ENCODE results near the gene CDH13.

Gene CDH13

GRCh38 chr16:83269048-83269447, 642.3 kb downstream of the CDH13 start:
- no peak for DNase-seq
- Histone ChIP-seq H3K4me2 (ENCODE audit: insufficient read depth, low read length) (no peak overlapping the region), H3K9me3 (ENCODE audit: insufficient read depth, low read length, severe bottlenecking) (no peaks in the 10 kb centered on the region), H3K36me3 (ENCODE audit: insufficient read depth, low read length) (no peaks in the 10 kb centered on the region), H3K9ac (ENCODE audit: low read depth, low read length) (no peak overlapping the region), H3K4me3 (ENCODE audit: low read depth in 1 of 2, low read length in 2 of 2) (no peak overlapping the region), H4K20me1 (ENCODE audit: insufficient read depth, low read length) (no peaks in the 10 kb centered on the region), H2AFZ (ENCODE audit: low read depth, low read length) (no peak overlapping the region), H3K27ac (ENCODE audit: low read length) (no peak overlapping the region), H3K79me2 (ENCODE audit: insufficient read depth, low read length) (no peaks in the 10 kb centered on the region), H3K4me1 (ENCODE audit: insufficient read depth, low read length) (no peaks in the 10 kb centered on the region), H3K27me3 (ENCODE audit: insufficient read depth, low read length, poor library complexity) (peaks cover 4% of the 10 kb centered on the region)
- TF ChIP-seq, protein P1, sequence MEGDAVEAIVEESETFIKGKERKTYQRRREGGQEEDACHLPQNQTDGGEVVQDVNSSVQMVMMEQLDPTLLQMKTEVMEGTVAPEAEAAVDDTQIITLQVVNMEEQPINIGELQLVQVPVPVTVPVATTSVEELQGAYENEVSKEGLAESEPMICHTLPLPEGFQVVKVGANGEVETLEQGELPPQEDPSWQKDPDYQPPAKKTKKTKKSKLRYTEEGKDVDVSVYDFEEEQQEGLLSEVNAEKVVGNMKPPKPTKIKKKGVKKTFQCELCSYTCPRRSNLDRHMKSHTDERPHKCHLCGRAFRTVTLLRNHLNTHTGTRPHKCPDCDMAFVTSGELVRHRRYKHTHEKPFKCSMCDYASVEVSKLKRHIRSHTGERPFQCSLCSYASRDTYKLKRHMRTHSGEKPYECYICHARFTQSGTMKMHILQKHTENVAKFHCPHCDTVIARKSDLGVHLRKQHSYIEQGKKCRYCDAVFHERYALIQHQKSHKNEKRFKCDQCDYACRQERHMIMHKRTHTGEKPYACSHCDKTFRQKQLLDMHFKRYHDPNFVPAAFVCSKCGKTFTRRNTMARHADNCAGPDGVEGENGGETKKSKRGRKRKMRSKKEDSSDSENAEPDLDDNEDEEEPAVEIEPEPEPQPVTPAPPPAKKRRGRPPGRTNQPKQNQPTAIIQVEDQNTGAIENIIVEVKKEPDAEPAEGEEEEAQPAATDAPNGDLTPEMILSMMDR (IDR thresholded peaks at IDR 0.05; ENCODE audit: borderline replicate concordance, extremely low read depth, low read length, poor library complexity, severe bottlenecking), result no peak
- TF ChIP-seq EZH2 (IDR thresholded peaks at IDR 0.05; ENCODE audit: borderline replicate concordance, low read depth, low read length, severe bottlenecking), result no peak
- no peak for ATAC-seq (ENCODE audit: insufficient read depth, low read depth)

GRCh38 chr16:83269541-83269940, 642.8 kb downstream of the CDH13 start:
- Histone ChIP-seq H3K27ac (ENCODE audit: low read length) (no peak overlapping the region), H3K4me3 (ENCODE audit: low read depth in 1 of 2, low read length in 2 of 2) (no peak overlapping the region), H2AFZ (ENCODE audit: low read depth, low read length) (no peak overlapping the region), H3K9ac (ENCODE audit: low read depth, low read length) (no peak overlapping the region), H3K27me3 (ENCODE audit: insufficient read depth, low read length, poor library complexity) (peaks cover 6% of the 10 kb centered on the region), H3K79me2 (ENCODE audit: insufficient read depth, low read length) (no peaks in the 10 kb centered on the region), H4K20me1 (ENCODE audit: insufficient read depth, low read length) (no peaks in the 10 kb centered on the region), H3K4me2 (ENCODE audit: insufficient read depth, low read length) (no peak overlapping the region), H3K36me3 (ENCODE audit: insufficient read depth, low read length) (no peaks in the 10 kb centered on the region), H3K4me1 (ENCODE audit: insufficient read depth, low read length) (no peaks in the 10 kb centered on the region), H3K9me3 (ENCODE audit: insufficient read depth, low read length, severe bottlenecking) (no peaks in the 10 kb centered on the region)
- DNase-seq (no peak), ATAC-seq (ENCODE audit: insufficient read depth, low read depth) (no peak)
- TF ChIP-seq, protein P1 (IDR thresholded peaks at IDR 0.05; ENCODE audit: borderline replicate concordance, extremely low read depth, low read length, poor library complexity, severe bottlenecking), result no peak
- TF ChIP-seq EZH2 (IDR thresholded peaks at IDR 0.05; ENCODE audit: borderline replicate concordance, low read depth, low read length, severe bottlenecking), result no peak

DNA sequence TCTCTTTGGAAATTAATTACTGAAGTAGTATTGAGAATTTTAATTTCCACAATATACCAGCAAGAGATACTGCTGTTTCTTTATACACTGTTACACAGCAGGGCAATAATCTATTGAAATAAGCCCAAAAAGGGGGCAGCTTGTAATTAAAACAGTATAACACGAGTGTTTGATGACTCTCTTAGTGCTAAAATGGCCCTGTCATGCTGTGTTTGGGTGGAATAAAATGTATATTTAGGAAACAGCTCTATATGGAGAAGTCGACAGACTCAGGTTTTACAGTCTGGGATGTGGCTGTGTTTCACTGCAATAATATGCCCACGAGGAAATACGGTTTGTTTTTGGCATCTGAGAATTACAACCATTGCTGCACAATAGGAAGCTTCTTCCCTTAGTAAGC, 643.3 kb downstream of the CDH13 start:
- Histone ChIP-seq H3K79me2 (ENCODE audit: insufficient read depth, low read length) (no peaks in the 10 kb centered on the region), H3K27ac (ENCODE audit: low read length) (no peak overlapping the region), H3K9me3 (ENCODE audit: insufficient read depth, low read length, severe bottlenecking) (no peaks in the 10 kb centered on the region), H3K4me1 (ENCODE audit: insufficient read depth, low read length) (no peaks in the 10 kb centered on the region), H3K36me3 (ENCODE audit: insufficient read depth, low read length) (no peaks in the 10 kb centered on the region), H3K4me2 (ENCODE audit: insufficient read depth, low read length) (no peak overlapping the region), H2AFZ (ENCODE audit: low read depth, low read length) (no peak overlapping the region), H4K20me1 (ENCODE audit: insufficient read depth, low read length) (no peaks in the 10 kb centered on the region), H3K9ac (ENCODE audit: low read depth, low read length) (no peak overlapping the region), H3K4me3 (ENCODE audit: low read depth in 1 of 2, low read length in 2 of 2) (no peak overlapping the region), H3K27me3 (ENCODE audit: insufficient read depth, low read length, poor library complexity) (peaks cover 6% of the 10 kb centered on the region)
- no peak for DNase-seq
- ATAC-seq (ENCODE audit: insufficient read depth, low read depth), result no peak
- TF ChIP-seq, protein P1 (IDR thresholded peaks at IDR 0.05; ENCODE audit: borderline replicate concordance, extremely low read depth, low read length, poor library complexity, severe bottlenecking), result no peak
- TF ChIP-seq EZH2 (IDR thresholded peaks at IDR 0.05; ENCODE audit: borderline replicate concordance, low read depth, low read length, severe bottlenecking), result no peak

GRCh38 chr16:83270640-83271039, 643.9 kb downstream of the CDH13 start:
- ATAC-seq (ENCODE audit: insufficient read depth, low read depth), result no peak
- Histone ChIP-seq H3K4me1 (ENCODE audit: insufficient read depth, low read length) (no peaks in the 10 kb centered on the region), H3K36me3 (ENCODE audit: insufficient read depth, low read length) (no peaks in the 10 kb centered on the region), H3K27ac (ENCODE audit: low read length) (no peak overlapping the region), H4K20me1 (ENCODE audit: insufficient read depth, low read length) (no peaks in the 10 kb centered on the region), H3K4me2 (ENCODE audit: insufficient read depth, low read length) (no peak overlapping the region), H3K79me2 (ENCODE audit: insufficient read depth, low read length) (no peaks in the 10 kb centered on the region), H2AFZ (ENCODE audit: low read depth, low read length) (no peak overlapping the region), H3K9ac (ENCODE audit: low read depth, low read length) (no peak overlapping the region), H3K9me3 (ENCODE audit: insufficient read depth, low read length, severe bottlenecking) (no peaks in the 10 kb centered on the region), H3K27me3 (ENCODE audit: insufficient read depth, low read length, poor library complexity) (peaks cover 6% of the 10 kb centered on the region), H3K4me3 (ENCODE audit: low read depth in 1 of 2, low read length in 2 of 2) (no peak overlapping the region)
- TF ChIP-seq, protein P1 (IDR thresholded peaks at IDR 0.05; ENCODE audit: borderline replicate concordance, extremely low read depth, low read length, poor library complexity, severe bottlenecking), result no peak
- TF ChIP-seq EZH2 (IDR thresholded peaks at IDR 0.05; ENCODE audit: borderline replicate concordance, low read depth, low read length, severe bottlenecking), result no peak
- no peak for DNase-seq
